Femur (tissue), 1 donor: ENCODE results near the gene MSANTD2.

Source experiments
- DNase-seq: peaks from one replicate; pipeline ENCODE4 v3.0.0-alpha.2; 2017

Gene MSANTD2

GRCh38 chr11:124751741-124752470, 48.3 kb downstream of the MSANTD2 start, which contains the start of gene VSIG2:
TSS of gene VSIG2 (minus strand) at chr11:124752255. CDS start at chr11:124752137, 118 bp downstream.
- no peak for DNase-seq

- DNase-seq, result no peak
These were observed 48.8 kb downstream of the MSANTD2 start for GRCh38 chr11:124751391-124751740.

GRCh38 chr11:124749912-124750311, 50.3 kb downstream of the MSANTD2 start:
- DNase-seq, result no peak

- no peak for DNase-seq
These were observed 51.5 kb downstream of the MSANTD2 start for GRCh38 chr11:124748481-124749343.

- DNase-seq, result no peak
These were observed 52.1 kb downstream of the MSANTD2 start for GRCh38 chr11:124748100-124748418.

- no peak for DNase-seq
These were observed 52.7 kb downstream of the MSANTD2 start for GRCh38 chr11:124747406-124748099.

GRCh38 chr11:124746621-124747243, 53.5 kb downstream of the MSANTD2 start:
- no peak for DNase-seq

- no peak for DNase-seq
These were observed 54.2 kb downstream of the MSANTD2 start for GRCh38 chr11:124745835-124746620.

GRCh38 chr11:124745270-124745834, 54.9 kb downstream of the MSANTD2 start:
- DNase-seq, result no peak

GRCh38 chr11:124743050-124743449, 57.2 kb downstream of the MSANTD2 start:
- DNase-seq, result no peak

- DNase-seq, result no peak
These were observed 57.7 kb downstream of the MSANTD2 start for GRCh38 chr11:124742555-124742954.

- no peak for DNase-seq
These were observed 59.8 kb downstream of the MSANTD2 start for GRCh38 chr11:124740277-124740882.

GRCh38 chr11:124739479-124740276, 60.5 kb downstream of the MSANTD2 start, which contains the start of gene NRGN:
TSS of gene NRGN (plus strand) at chr11:124739942. CDS start at chr11:124740085, 143 bp downstream.
- peak; percentile 95 for DNase-seq

GRCh38 chr11:124738713-124739478, 61.3 kb downstream of the MSANTD2 start:
- DNase-seq, result no peak

GRCh38 chr11:124737638-124738305, 62.4 kb downstream of the MSANTD2 start:
- DNase-seq, result no peak

- no peak for DNase-seq
These were observed 63.5 kb downstream of the MSANTD2 start for GRCh38 chr11:124736736-124737135.

- no peak for DNase-seq
These were observed 68.0 kb downstream of the MSANTD2 start for GRCh38 chr11:124732230-124732629.

- no peak for DNase-seq
These were observed 70.6 kb downstream of the MSANTD2 start for GRCh38 chr11:124729571-124729970.

- no peak for DNase-seq
These were observed 72.1 kb downstream of the MSANTD2 start for GRCh38 chr11:124728134-124728533.
